ENCODE results near the gene ARHGAP22.

ARHGAP22 gene

GRCh38 chr10:48607356-48608278 is 2.7 kb upstream of the ARHGAP22 start:
- no peak for DNase-seq (ENCODE audit: low read depth, low spot score)

GRCh38 chr10:48606530-48607355 is 1.9 kb upstream of the ARHGAP22 start:
- DNase-seq (ENCODE audit: low read depth, low spot score), result no peak

- no peak for DNase-seq (ENCODE audit: low read depth, low spot score)
Observed at GRCh38 chr10:48605786-48606529, 1.1 kb upstream of the ARHGAP22 start.

- DNase-seq (ENCODE audit: low read depth, low spot score), result no peak
Observed at GRCh38 chr10:48604039-48604990, 558 bp downstream of the ARHGAP22 start.

- no peak for DNase-seq (ENCODE audit: low read depth, low spot score)
Observed at GRCh38 chr10:48603421-48604038, 1.3 kb downstream of the ARHGAP22 start.

GRCh38 chr10:48602401-48603135 is 2.3 kb downstream of the ARHGAP22 start:
- no peak for DNase-seq (ENCODE audit: low read depth, low spot score)

GRCh38 chr10:48601789-48602188 is 3.1 kb downstream of the ARHGAP22 start:
- no peak for DNase-seq (ENCODE audit: low read depth, low spot score)

- no peak for DNase-seq (ENCODE audit: low read depth, low spot score)
Observed at GRCh38 chr10:48600645-48601505, 4.0 kb downstream of the ARHGAP22 start.

GRCh38 chr10:48599830-48600134 is 5.1 kb downstream of the ARHGAP22 start:
- no peak for DNase-seq (ENCODE audit: low read depth, low spot score)

GRCh38 chr10:48598936-48599829 is 5.7 kb downstream of the ARHGAP22 start:
- no peak for DNase-seq (ENCODE audit: low read depth, low spot score)

- no peak for DNase-seq (ENCODE audit: low read depth, low spot score)
Observed at GRCh38 chr10:48598243-48598935, 6.5 kb downstream of the ARHGAP22 start.

- DNase-seq (ENCODE audit: low read depth, low spot score), result no peak
Observed at GRCh38 chr10:48595539-48595932, 9.3 kb downstream of the ARHGAP22 start.

GRCh38 chr10:48594803-48595538 is 9.9 kb downstream of the ARHGAP22 start:
- no peak for DNase-seq (ENCODE audit: low read depth, low spot score)

GRCh38 chr10:48594371-48594770 is 10.5 kb downstream of the ARHGAP22 start:
- no peak for DNase-seq (ENCODE audit: low read depth, low spot score)

GRCh38 chr10:48592346-48592745 is 12.5 kb downstream of the ARHGAP22 start:
- no peak for DNase-seq (ENCODE audit: low read depth, low spot score)

GRCh38 chr10:48590945-48591344 is 13.9 kb downstream of the ARHGAP22 start:
- no peak for DNase-seq (ENCODE audit: low read depth, low spot score)

Measured in brain pericyte (primary cell).